ENCODE results near the gene GRID1.

Gene GRID1

GRCh38 chr10:86330778-86331763, 35.5 kb downstream of the GRID1 start:
- Histone ChIP-seq H3F3A (ENCODE audit: insufficient read depth, low read length) (no peaks in the 10 kb centered on the region), H3K9ac (ENCODE audit: low read length) (no peak overlapping the region), H3K9me3 (ENCODE audit: low read length) (no peaks in the 10 kb centered on the region), H3K4me2 (ENCODE audit: low read length) (no peak overlapping the region), H2AFZ (ENCODE audit: low read length) (no peak overlapping the region), H3K27me3 (ENCODE audit: insufficient read depth, low read length) (no peaks in the 10 kb centered on the region), H3K4me3 (ENCODE audit: low read depth, low read length, poor library complexity, severe bottlenecking) (no peak overlapping the region), H3K27ac (ENCODE audit: low read depth, low read length, poor library complexity, severe bottlenecking) (no peak overlapping the region), H3K9me2 (ENCODE audit: low read depth, low read length) (no peaks in the 10 kb centered on the region), H3K36me3 (ENCODE audit: insufficient read depth, low read length) (no peaks in the 10 kb centered on the region), H3K4me1 (ENCODE audit: insufficient read depth, low read length, severe bottlenecking) (no peaks in the 10 kb centered on the region), H4K20me1 (ENCODE audit: insufficient read depth, low read length) (no peaks in the 10 kb centered on the region), H3K79me2 (ENCODE audit: insufficient read depth, low read length) (no peaks in the 10 kb centered on the region)
- TF ChIP-seq, protein P1, sequence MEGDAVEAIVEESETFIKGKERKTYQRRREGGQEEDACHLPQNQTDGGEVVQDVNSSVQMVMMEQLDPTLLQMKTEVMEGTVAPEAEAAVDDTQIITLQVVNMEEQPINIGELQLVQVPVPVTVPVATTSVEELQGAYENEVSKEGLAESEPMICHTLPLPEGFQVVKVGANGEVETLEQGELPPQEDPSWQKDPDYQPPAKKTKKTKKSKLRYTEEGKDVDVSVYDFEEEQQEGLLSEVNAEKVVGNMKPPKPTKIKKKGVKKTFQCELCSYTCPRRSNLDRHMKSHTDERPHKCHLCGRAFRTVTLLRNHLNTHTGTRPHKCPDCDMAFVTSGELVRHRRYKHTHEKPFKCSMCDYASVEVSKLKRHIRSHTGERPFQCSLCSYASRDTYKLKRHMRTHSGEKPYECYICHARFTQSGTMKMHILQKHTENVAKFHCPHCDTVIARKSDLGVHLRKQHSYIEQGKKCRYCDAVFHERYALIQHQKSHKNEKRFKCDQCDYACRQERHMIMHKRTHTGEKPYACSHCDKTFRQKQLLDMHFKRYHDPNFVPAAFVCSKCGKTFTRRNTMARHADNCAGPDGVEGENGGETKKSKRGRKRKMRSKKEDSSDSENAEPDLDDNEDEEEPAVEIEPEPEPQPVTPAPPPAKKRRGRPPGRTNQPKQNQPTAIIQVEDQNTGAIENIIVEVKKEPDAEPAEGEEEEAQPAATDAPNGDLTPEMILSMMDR (IDR thresholded peaks at IDR 0.05; ENCODE audit: low read length): no peak
- TF ChIP-seq EZH2 (IDR thresholded peaks at IDR 0.05; ENCODE audit: borderline replicate concordance, low read length): no peak

GRCh38 chr10:86329896-86330680, 36.5 kb downstream of the GRID1 start:
- Histone ChIP-seq H3K36me3 (ENCODE audit: insufficient read depth, low read length) (no peaks in the 10 kb centered on the region), H3K9me3 (ENCODE audit: low read length) (no peaks in the 10 kb centered on the region)

DNA sequence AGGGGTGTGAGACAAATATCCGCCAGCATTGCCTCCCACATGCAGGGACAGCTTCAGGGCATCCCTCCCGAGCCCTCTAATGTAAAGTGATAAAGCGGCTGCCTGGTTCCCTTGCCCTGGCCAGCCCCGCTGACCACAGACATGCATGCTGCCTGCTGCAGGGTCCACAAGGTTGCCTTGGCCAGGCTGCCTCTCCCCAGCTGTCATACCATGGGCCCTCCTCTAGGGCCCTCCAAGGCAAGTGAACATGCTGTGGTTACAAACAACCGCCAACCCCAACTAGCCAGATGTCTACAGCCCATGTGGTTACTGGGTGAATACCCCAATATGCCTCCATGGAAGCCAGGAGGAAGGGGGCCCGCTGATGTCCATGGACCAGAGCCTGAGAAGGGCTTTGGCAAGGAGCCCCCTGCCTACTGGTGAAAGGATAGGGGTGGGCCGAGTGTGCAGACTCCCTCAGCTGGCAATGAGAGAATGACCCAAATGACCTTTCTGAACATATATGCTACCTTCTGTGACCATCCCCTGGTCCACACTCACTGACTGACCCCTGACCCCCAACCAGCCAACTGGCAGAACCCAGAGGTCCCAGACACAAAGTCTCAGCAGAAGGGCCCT, 37.4 kb downstream of the GRID1 start:
- no peaks in the 10 kb centered on the region for H3K9me2 ChIP-seq (ENCODE audit: low read depth, low read length)
- H3K4me3 ChIP-seq (ENCODE audit: low read depth, low read length, poor library complexity, severe bottlenecking): no peak overlapping the region
- H3K4me2 ChIP-seq (ENCODE audit: low read length): no peak overlapping the region

More at GRCh38 chr10:86329896-86330680, 36.5 kb downstream of the GRID1 start:
- H3K4me1 ChIP-seq (ENCODE audit: insufficient read depth, low read length, severe bottlenecking): no peaks in the 10 kb centered on the region
- H3F3A ChIP-seq (ENCODE audit: insufficient read depth, low read length): no peaks in the 10 kb centered on the region
- H3K4me2 ChIP-seq (ENCODE audit: low read length): no peak overlapping the region
- no peaks in the 10 kb centered on the region for H4K20me1 ChIP-seq (ENCODE audit: insufficient read depth, low read length)
- no peak overlapping the region for H3K27ac ChIP-seq (ENCODE audit: low read depth, low read length, poor library complexity, severe bottlenecking)
- no peak overlapping the region for H3K9ac ChIP-seq (ENCODE audit: low read length)
- TF ChIP-seq EZH2 (IDR thresholded peaks at IDR 0.05; ENCODE audit: borderline replicate concordance, low read length): no peak
- TF ChIP-seq, protein P1 (IDR thresholded peaks at IDR 0.05; ENCODE audit: low read length): no peak
- H3K27me3 ChIP-seq (ENCODE audit: insufficient read depth, low read length): no peaks in the 10 kb centered on the region
- no peaks in the 10 kb centered on the region for H3K9me2 ChIP-seq (ENCODE audit: low read depth, low read length)
- H3K79me2 ChIP-seq (ENCODE audit: insufficient read depth, low read length): no peaks in the 10 kb centered on the region
- H2AFZ ChIP-seq (ENCODE audit: low read length): no peak overlapping the region
- H3K4me3 ChIP-seq (ENCODE audit: low read depth, low read length, poor library complexity, severe bottlenecking): no peak overlapping the region

More for the DNA sequence above, 37.4 kb downstream of the GRID1 start:
- no peaks in the 10 kb centered on the region for H4K20me1 ChIP-seq (ENCODE audit: insufficient read depth, low read length)
- no peaks in the 10 kb centered on the region for H3F3A ChIP-seq (ENCODE audit: insufficient read depth, low read length)
- no peak for TF ChIP-seq EZH2 (IDR thresholded peaks at IDR 0.05; ENCODE audit: borderline replicate concordance, low read length)
- TF ChIP-seq, protein P1 (IDR thresholded peaks at IDR 0.05; ENCODE audit: low read length): no peak
- H2AFZ ChIP-seq (ENCODE audit: low read length): no peak overlapping the region
- H3K27me3 ChIP-seq (ENCODE audit: insufficient read depth, low read length): no peaks in the 10 kb centered on the region
- no peaks in the 10 kb centered on the region for H3K36me3 ChIP-seq (ENCODE audit: insufficient read depth, low read length)
- H3K27ac ChIP-seq (ENCODE audit: low read depth, low read length, poor library complexity, severe bottlenecking): no peak overlapping the region
- H3K9ac ChIP-seq (ENCODE audit: low read length): no peak overlapping the region
- no peaks in the 10 kb centered on the region for H3K79me2 ChIP-seq (ENCODE audit: insufficient read depth, low read length)
- no peaks in the 10 kb centered on the region for H3K9me3 ChIP-seq (ENCODE audit: low read length)
- no peaks in the 10 kb centered on the region for H3K4me1 ChIP-seq (ENCODE audit: insufficient read depth, low read length, severe bottlenecking)
